ENCODE data around the gene NEMP1.

GRCh38 chr12:57031789-57032188 is 46.8 kb downstream of the NEMP1 start:
- TF ChIP-seq EZH2 (IDR thresholded peaks at IDR 0.05; ENCODE audit: insufficient read depth, poor library complexity, severe bottlenecking) (no peak), EZH2phosphoT487 (IDR thresholded peaks at IDR 0.05; ENCODE audit: insufficient read depth, low read depth) (no peak)
